PC-3 (cell line): ENCODE measurements around the gene NPTX1.

Source experiments
- CTCF ChIP-seq: fragments of 300-600 bp; sonication (generic); conservative IDR thresholded peaks from 2 replicates; pipeline ENCODE4 v1.5.1; 2017; ENCODE audit warnings: antibody characterized with exemption, low read depth, mild to moderate bottlenecking, low read length
- EZH2 ChIP-seq: fragments of 300-600 bp; sonication (generic); IDR thresholded peaks from one replicate; pipeline ENCODE4 v1.6.1; 2017; ENCODE audit warnings: antibody characterized with exemption, mild to moderate bottlenecking, low read length; ENCODE audit not compliant: unreplicated experiment
- EZH2phosphoT487 ChIP-seq: fragments of 300-600 bp; sonication (generic); IDR thresholded peaks from 2 replicates; pipeline ENCODE4 v1.6.1; 2018; ENCODE audit warnings: mild to moderate bottlenecking, antibody characterized with exemption, low read length, borderline replicate concordance

GRCh38 chr17:80456465-80457235 lies 19.8 kb downstream of the NPTX1 start:
- TF ChIP-seq CTCF = no peak
- no peak for TF ChIP-seq EZH2
- TF ChIP-seq EZH2phosphoT487 = no peak
